GM21825 (cell line): ENCODE results near the gene RCHY1.
"Not testable (repeated sequence)": the region's sequence is repeated elsewhere in the genome, so short reads cannot be mapped to it uniquely, and the experiment has no call there.

Source experiments
- ATAC-seq: cut with Tn5 transposase; IDR thresholded peaks from one replicate; pipeline ENCODE4 v1.9.1; 2021; ENCODE audit warnings: mild to moderate bottlenecking, moderate library complexity; ENCODE audit not compliant: unreplicated experiment

The RCHY1 gene

DNA sequence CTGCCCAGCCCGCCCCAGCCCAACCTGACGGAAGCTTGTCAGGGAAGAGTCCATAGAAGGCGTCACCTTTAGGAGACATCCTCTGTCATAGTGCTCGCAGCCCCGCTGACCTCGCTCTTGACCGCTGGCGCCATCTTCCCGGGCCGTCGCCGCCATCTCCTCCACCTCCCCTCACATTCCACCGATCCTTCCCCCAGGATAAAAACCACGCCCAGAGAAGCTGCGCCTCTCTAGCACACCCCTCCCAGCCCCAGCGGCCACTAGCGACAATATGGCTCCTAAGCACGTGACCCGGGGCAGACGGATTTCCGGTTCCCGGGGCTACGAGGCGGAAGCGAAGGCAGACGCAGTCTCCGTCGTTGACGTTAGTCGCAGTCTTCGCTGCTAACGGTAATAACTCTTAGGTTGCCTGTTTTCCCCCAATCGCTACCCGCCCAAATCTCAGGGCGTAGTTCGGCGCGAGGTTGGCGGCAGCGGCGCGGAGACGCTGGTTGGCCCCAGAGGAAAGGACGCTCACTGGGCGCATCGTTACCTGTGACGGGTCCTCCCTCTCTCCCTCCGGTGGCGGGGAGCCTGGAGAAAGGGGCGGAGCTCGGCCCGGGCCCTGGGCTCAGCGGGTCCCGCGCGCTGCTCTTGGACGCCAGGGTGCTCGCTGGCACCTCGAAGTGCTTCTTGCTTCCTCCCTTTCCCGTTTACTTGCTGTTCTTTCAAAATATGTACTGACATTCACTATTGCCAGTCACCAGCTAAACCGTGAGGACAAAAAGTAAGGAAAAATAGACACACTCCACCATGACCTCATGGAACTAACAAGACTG, at the start of gene RCHY1, which contains the start of gene THAP6:
RCHY1 (minus strand) TSS at position 273 of the 818 bp plus-strand sequence; CDS start at position 156, 117 bp downstream.
THAP6 (plus strand) TSS at position 343 of the 818 bp plus-strand sequence. CDS start 980 bp downstream, outside the sequence.
- peak; percentile 93 for ATAC-seq

- ATAC-seq, result no peak
Measured at GRCh38 chr4:75561789-75562188, 47.6 kb upstream of the RCHY1 start.

- ATAC-seq, result no peak
Measured at GRCh38 chr4:75557696-75558095, 43.5 kb upstream of the RCHY1 start.

DNA sequence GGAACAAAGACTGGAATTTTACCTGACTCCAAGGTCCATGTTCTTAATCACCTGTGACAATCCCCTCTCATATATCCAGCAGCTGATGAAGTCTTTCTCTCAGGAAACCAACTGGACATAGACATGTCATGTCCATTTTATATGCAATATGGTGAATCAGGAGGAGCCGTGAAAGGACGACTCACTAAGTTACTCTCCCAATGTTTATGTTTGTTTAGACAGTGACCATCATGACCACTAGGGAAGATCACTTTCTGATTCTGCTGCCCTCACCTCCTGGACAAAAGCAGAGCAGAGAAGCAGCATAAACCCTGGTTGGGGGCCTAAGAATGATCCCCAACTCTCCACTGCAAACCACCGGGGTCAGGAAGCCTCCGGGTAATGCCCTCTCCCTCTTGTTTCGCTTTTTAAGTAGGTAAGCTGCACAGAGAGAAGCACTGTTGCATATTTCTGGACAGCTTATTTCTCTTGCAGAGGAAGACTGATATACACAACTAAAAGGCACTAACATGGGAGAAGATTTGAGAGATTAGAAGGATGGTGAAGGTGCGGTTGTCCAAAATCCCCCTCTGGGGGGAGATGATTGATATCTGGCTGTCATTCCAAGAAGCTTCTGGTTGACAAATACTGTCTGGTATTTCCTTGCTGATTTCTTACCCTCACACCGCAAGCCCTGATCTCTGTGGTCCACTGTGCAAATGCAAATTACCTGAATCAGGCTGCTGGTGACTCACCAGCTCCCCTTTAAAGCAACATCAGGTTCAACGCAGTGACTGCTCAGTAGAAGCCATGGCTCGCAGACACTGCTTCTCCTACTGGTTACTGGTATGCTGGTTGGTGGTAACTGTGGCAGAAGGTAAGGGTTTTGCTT, 41.3 kb upstream of the RCHY1 start, which contains the start of gene ODAPH:
ODAPH (plus strand) TSS at position 773 of the 871 bp plus-strand sequence; CDS start at position 790, 17 bp downstream.
- peak; percentile 95 for ATAC-seq

- ATAC-seq, result no peak
Measured at GRCh38 chr4:75552452-75552851, 38.2 kb upstream of the RCHY1 start.

GRCh38 chr4:75549019-75549418, 34.8 kb upstream of the RCHY1 start:
- no peak for ATAC-seq

GRCh38 chr4:75547647-75548387, 33.6 kb upstream of the RCHY1 start:
- no peak for ATAC-seq

- no peak for ATAC-seq
Measured at GRCh38 chr4:75545526-75545925, 31.3 kb upstream of the RCHY1 start.

GRCh38 chr4:75544870-75545269, 30.7 kb upstream of the RCHY1 start:
- no peak for ATAC-seq

- not testable (repeated sequence) for ATAC-seq
Measured at GRCh38 chr4:75544220-75544619, 30.0 kb upstream of the RCHY1 start.

DNA sequence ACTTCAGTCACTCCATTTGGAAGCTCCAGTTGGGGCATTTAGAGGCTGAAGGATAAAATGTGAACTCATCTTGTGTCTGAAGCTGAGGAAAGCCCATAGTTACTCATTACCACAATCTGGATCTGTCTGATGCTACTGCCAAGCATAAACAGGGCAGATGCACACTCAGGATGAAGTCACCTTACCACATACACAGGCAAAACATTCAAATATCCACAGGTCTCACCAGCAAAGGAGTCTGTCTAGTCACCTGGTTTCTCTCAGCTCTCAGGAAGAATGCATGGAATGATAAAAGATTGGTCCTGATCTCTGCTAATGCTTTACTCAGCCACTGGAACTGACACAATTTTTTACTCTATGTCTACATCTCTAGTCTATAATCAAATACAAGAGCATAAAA, 28.6 kb upstream of the RCHY1 start:
- ATAC-seq, result no peak

DNA sequence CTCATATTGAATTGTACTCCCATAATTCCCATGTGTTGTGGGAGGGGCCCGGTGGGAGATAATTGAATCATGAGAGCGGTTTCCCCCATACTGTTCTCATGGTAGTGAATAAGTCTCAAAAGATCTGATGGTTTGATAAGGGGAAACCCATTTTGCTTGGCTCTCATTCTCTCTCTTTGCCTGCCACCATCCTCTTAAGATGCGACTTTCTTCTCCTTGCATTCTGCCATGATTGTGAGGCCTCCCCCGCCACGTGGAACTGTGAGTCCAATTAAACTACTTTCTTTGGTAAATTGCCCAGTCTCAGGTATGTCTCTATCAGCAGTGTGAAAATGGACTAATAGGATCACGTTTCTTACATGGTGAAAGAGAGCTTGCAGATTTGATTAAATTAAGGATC, 23.1 kb upstream of the RCHY1 start:
- ATAC-seq, result not testable (repeated sequence)

GRCh38 chr4:75533926-75534325, 19.7 kb upstream of the RCHY1 start:
- not testable (repeated sequence) for ATAC-seq

- ATAC-seq, result not testable (repeated sequence)
Measured at GRCh38 chr4:75533339-75533887, 19.2 kb upstream of the RCHY1 start.

GRCh38 chr4:75531536-75532143, 17.4 kb upstream of the RCHY1 start:
- not testable (repeated sequence) for ATAC-seq

GRCh38 chr4:75530556-75531322, 16.5 kb upstream of the RCHY1 start:
- no peak for ATAC-seq

DNA sequence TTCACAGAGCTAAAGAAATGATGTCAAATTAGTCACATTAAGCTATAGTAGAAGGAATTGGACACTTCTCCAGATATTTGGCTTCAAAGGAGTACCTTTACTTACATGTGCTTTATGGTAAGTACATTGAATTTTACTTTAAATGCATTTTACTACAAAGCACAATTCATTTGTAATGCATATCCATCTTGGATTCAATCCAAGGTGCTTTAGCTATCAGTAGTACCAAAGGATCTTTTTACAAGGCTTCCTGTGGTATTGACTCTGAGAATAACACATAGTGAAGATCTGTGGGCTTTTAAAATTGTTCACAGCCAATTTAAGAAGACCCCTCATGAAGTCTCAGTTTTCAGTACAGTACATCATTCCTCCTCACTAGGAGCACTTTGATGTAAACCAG, 13.3 kb upstream of the RCHY1 start:
- ATAC-seq, result no peak

- no peak for ATAC-seq
Measured at GRCh38 chr4:75525910-75526309, 11.7 kb upstream of the RCHY1 start.

DNA sequence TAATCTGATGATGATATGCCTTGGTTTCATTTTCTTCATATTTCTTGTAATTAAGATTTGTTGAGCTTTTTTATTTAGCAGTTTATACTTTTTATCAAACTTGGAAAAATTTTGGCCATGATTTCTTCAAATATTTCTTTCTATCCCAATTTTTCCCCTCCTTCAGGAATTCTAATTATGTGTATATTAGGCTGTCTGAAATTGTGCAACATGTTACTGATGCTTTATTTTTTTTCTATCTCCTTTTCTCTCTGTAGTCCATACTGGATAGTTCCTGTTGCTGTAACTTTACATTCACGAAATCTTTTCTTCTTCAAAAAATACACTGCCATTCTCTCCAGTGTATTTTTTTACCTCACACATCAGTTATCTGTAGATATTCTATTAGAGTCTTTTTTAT, 10.9 kb upstream of the RCHY1 start:
- ATAC-seq, result no peak
